SK-N-SH (cell line): ENCODE results near the gene MYO1H.

Experiments
- CTCF ChIP-seq: fragments of 200-600 bp; sonication (generic); IDR thresholded peaks from 2 replicates; pipeline ENCODE4 v1.6.1; 2017; ENCODE audit warnings: antibody characterized with exemption, mild to moderate bottlenecking, moderate library complexity
- MAX ChIP-seq: IDR thresholded peaks from 2 replicates; pipeline ENCODE4 v1.4.0; 2012; ENCODE audit warnings: low read depth
- MXI1 ChIP-seq: IDR thresholded peaks from 2 replicates; pipeline ENCODE4 v1.6.1; 2012; ENCODE audit warnings: mild to moderate bottlenecking, low read depth, low read length, improper control_type of control experiment
- RAD21 ChIP-seq: IDR thresholded peaks from 2 replicates; pipeline ENCODE4 v1.6.1; 2012; ENCODE audit warnings: mild to moderate bottlenecking, low read length
- REST ChIP-seq: IDR thresholded peaks from 2 replicates; pipeline ENCODE4 v1.6.1; 2012; ENCODE audit warnings: mild to moderate bottlenecking, low read depth, low read length, moderate library complexity
- SMC3 ChIP-seq: IDR thresholded peaks from 2 replicates; pipeline ENCODE4 v1.6.1; 2012; ENCODE audit warnings: low read depth, low read length, improper control_type of control experiment
- TCF12 ChIP-seq: IDR thresholded peaks from 2 replicates; pipeline ENCODE4 v1.4.0; 2012
- YY1 ChIP-seq: IDR thresholded peaks from 2 replicates; pipeline ENCODE4 v1.4.0; 2012; ENCODE audit warnings: low read depth, mild to moderate bottlenecking

GRCh38 chr12:109356577-109356976, 8.9 kb downstream of the MYO1H start:
- TF ChIP-seq YY1 (no peak), RAD21 (no peak), TCF12 (no peak), CTCF (no peak), MAX (no peak), SMC3 (no peak), REST (no peak), MXI1 (no peak)
